K562 (cell line): Measurements from ENCODE around the gene GAA. TPM values are rescaled to one million over a fixed set of nuclear protein-coding genes. Genes with fewer than 3 reads are reported as not detected.
A peak's percentile ranks its signal among the peaks of the same experiment; 100 is the strongest.

ENCODE experiments used
- CBX8 ChIP-seq: fragments of 200-600 bp; sonication (generic); IDR thresholded peaks from 2 replicates; pipeline ENCODE4 v1.6.1; 2012; ENCODE audit warnings: borderline replicate concordance, mixed run types, low read depth, mild to moderate bottlenecking, moderate library complexity, mixed read lengths, low read length, control low read depth, inconsistent platforms; ENCODE audit not compliant: poor library complexity, severe bottlenecking; ENCODE audit errors: extremely low read depth
- EP300 ChIP-seq: IDR thresholded peaks from 2 replicates; pipeline ENCODE4 v1.6.1; 2012; ENCODE audit warnings: low read length, improper control_type of control experiment
- HSF4 ChIP-seq: fragments of 250-450 bp; sonication (Bioruptor Pico); IDR thresholded peaks from 2 replicates; pipeline ENCODE4 v2.1.2; 2022; ENCODE audit warnings: mild to moderate bottlenecking, moderate library complexity, borderline replicate concordance
- KDM4B ChIP-seq, 2 experiments: fragments of 450-650 bp in 1 of 2; sonication (generic) in 1 of 2; IDR thresholded peaks; 2 replicates each; pipeline ENCODE4 v1.6.1; 2016 to 2017; ENCODE audit warnings: borderline replicate concordance in 2 of 2, antibody characterized with exemption in 1 of 2, low read depth in 1 of 2, mild to moderate bottlenecking in 1 of 2
- MAFF ChIP-seq: IDR thresholded peaks from 2 replicates; pipeline ENCODE4 v1.6.1; 2012; ENCODE audit warnings: low read length, improper control_type of control experiment
- PTBP1 ChIP-seq: fragments of 200-400 bp; formaldehyde crosslinking; IDR thresholded peaks from 2 replicates; pipeline ENCODE4 v1.6.1; 2017; ENCODE audit warnings: low read depth, low read length
- PYGO2 ChIP-seq: fragments of 450-650 bp; IDR thresholded peaks from 2 replicates; pipeline ENCODE4 v1.6.1; 2016; ENCODE audit warnings: mild to moderate bottlenecking, missing genetic modification characterization, moderate library complexity, missing compliant biosample characterization
- SMC3 ChIP-seq: conservative IDR thresholded peaks from 2 replicates; pipeline ENCODE4 v1.6.1; 2011; ENCODE audit warnings: low read depth, low read length, improper control_type of control experiment; ENCODE audit not compliant: insufficient read depth
- SPI1 ChIP-seq: IDR thresholded peaks from 2 replicates; pipeline ENCODE4 v1.6.1; 2011; ENCODE audit warnings: low read depth, low read length, control low read depth, borderline replicate concordance
- STAT5A ChIP-seq: IDR thresholded peaks from 2 replicates; pipeline ENCODE4 v1.6.1; 2012; ENCODE audit warnings: low read length, inconsistent platforms, borderline replicate concordance
- TRIM28 ChIP-seq: fragments of 450-650 bp; IDR thresholded peaks from 2 replicates; pipeline ENCODE4 v1.6.1; 2017
- ZFP30 ChIP-seq: fragments of 250-450 bp; sonication (Bioruptor Pico); IDR thresholded peaks from 2 replicates; pipeline ENCODE4 v1.8.0; 2022; ENCODE audit warnings: moderate library complexity, mild to moderate bottlenecking, inconsistent platforms, borderline replicate concordance
- ZKSCAN3 ChIP-seq: fragments of 250-450 bp; sonication (Bioruptor Pico); IDR thresholded peaks from 2 replicates; pipeline ENCODE4 v1.4.0; 2020
- ZNF174 ChIP-seq: fragments of 250-450 bp; sonication (Bioruptor Pico); IDR thresholded peaks from 2 replicates; pipeline ENCODE4 v1.4.0; 2020; ENCODE audit warnings: mild to moderate bottlenecking
- ZNF655 ChIP-seq: fragments of 250-450 bp; sonication (Bioruptor Pico); IDR thresholded peaks from 2 replicates; pipeline ENCODE4 v1.5.0; 2021
- polyA plus RNA-seq, 8 experiments: library from polyadenylated mRNA; depleted of rRNA in 4 of 8; stranded (reverse) in 5 of 8; unstranded in 3 of 8; fragments of >200 nt; fragmentation: Nextera tagmentation in 2 of 8; fragmentation: Illumina TruSeq in 1 of 8; extraction: Ambion mirVana in 2 of 8; extraction: Trizol in 1 of 8; gene quantifications; 2 replicates each; pipeline versions ENCODE4 v1.2.1 to v1.2.3, GENCODE V29; 2011 to 2014; ENCODE audit warnings: inconsistent platforms in 1 of 8, missing spikeins in 1 of 8
- total RNA-seq, 7 experiments: library from RNA; depleted of rRNA in 6 of 7; stranded (reverse); fragments of >200 nt in 6 of 7; fragmentation: Illumina TruSeq in 2 of 7; extraction: Trizol in 2 of 7; gene quantifications; 2 replicates each; pipeline versions ENCODE4 v1.2.1 to v1.2.3, GENCODE V29; 2011 to 2021; ENCODE audit warnings: low replicate concordance in 1 of 7
- TF ChIP-seq, protein P1 (sequence below), 2 experiments: IDR thresholded peaks; 2 replicates each; pipeline ENCODE4 v1.6.1; 2012; ENCODE audit warnings: improper control_type of control experiment in 2 of 2, low read depth in 2 of 2, low read length in 2 of 2, borderline replicate concordance in 1 of 2
- TF ChIP-seq, protein P2 (sequence below): fragments of 450-650 bp; IDR thresholded peaks from 2 replicates; pipeline ENCODE4 v1.6.1; 2016; ENCODE audit warnings: borderline replicate concordance
- TF ChIP-seq, protein P3 (sequence below): fragments of 450-650 bp; formaldehyde crosslinking; IDR thresholded peaks from 2 replicates; pipeline ENCODE4 v1.4.0; 2022; ENCODE audit warnings: missing genetic modification characterization

The GAA gene
- total and polyA plus RNA-seq, 9 of the 15 experiments (the other 6 are each of a cell fraction or from before 2014, with no cell fraction given), result 0.15 to 6.4 (median 1.7) TPM

GRCh38 chr17:80101011-80101945, at the start of gene GAA (continued):
- TF ChIP-seq STAT5A (no peak), PYGO2 (no peak), PTBP1 (0 out of 2 replicates have a peak, but pooled peaks have one; percentile 24), ZFP30 (CRISPR knock-in tag) (no peak), TRIM28 (no peak), ZNF655 (no peak), EP300 (no peak), SPI1 (no peak), MAFF (no peak), ZNF174 (CRISPR knock-in tag) (no peak), SMC3 (peak; percentile 24), ZKSCAN3 (CRISPR knock-in tag) (no peak), CBX8 (no peak), KDM4B (IDR thresholded peaks at IDR 0.05; ENCODE audit: borderline replicate concordance in 2 of 2, low read depth in 1 of 2) (no peak), HSF4 (CRISPR knock-in tag) (no peak)
- TF ChIP-seq, protein P1, sequence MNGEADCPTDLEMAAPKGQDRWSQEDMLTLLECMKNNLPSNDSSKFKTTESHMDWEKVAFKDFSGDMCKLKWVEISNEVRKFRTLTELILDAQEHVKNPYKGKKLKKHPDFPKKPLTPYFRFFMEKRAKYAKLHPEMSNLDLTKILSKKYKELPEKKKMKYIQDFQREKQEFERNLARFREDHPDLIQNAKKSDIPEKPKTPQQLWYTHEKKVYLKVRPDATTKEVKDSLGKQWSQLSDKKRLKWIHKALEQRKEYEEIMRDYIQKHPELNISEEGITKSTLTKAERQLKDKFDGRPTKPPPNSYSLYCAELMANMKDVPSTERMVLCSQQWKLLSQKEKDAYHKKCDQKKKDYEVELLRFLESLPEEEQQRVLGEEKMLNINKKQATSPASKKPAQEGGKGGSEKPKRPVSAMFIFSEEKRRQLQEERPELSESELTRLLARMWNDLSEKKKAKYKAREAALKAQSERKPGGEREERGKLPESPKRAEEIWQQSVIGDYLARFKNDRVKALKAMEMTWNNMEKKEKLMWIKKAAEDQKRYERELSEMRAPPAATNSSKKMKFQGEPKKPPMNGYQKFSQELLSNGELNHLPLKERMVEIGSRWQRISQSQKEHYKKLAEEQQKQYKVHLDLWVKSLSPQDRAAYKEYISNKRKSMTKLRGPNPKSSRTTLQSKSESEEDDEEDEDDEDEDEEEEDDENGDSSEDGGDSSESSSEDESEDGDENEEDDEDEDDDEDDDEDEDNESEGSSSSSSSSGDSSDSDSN (IDR thresholded peaks at IDR 0.05; ENCODE audit: borderline replicate concordance in 1 of 2, low read depth in 2 of 2, low read length in 2 of 2), result no peak
- TF ChIP-seq, protein P2, sequence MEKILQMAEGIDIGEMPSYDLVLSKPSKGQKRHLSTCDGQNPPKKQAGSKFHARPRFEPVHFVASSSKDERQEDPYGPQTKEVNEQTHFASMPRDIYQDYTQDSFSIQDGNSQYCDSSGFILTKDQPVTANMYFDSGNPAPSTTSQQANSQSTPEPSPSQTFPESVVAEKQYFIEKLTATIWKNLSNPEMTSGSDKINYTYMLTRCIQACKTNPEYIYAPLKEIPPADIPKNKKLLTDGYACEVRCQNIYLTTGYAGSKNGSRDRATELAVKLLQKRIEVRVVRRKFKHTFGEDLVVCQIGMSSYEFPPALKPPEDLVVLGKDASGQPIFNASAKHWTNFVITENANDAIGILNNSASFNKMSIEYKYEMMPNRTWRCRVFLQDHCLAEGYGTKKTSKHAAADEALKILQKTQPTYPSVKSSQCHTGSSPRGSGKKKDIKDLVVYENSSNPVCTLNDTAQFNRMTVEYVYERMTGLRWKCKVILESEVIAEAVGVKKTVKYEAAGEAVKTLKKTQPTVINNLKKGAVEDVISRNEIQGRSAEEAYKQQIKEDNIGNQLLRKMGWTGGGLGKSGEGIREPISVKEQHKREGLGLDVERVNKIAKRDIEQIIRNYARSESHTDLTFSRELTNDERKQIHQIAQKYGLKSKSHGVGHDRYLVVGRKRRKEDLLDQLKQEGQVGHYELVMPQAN, result no peak
- TF ChIP-seq, protein P3, sequence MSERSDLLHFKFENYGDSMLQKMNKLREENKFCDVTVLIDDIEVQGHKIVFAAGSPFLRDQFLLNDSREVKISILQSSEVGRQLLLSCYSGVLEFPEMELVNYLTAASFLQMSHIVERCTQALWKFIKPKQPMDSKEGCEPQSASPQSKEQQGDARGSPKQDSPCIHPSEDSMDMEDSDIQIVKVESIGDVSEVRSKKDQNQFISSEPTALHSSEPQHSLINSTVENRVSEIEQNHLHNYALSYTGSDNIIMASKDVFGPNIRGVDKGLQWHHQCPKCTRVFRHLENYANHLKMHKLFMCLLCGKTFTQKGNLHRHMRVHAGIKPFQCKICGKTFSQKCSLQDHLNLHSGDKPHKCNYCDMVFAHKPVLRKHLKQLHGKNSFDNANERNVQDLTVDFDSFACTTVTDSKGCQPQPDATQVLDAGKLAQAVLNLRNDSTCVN (CRISPR knock-in tag), result no peak
